Measurements from ENCODE around the gene ADRA2C. TPM values are rescaled to one million over a fixed set of nuclear protein-coding genes. Genes with fewer than 3 reads are reported as not detected.

The ADRA2C gene
- total RNA-seq, 2 experiments from 2014 or later: not detected

DNA sequence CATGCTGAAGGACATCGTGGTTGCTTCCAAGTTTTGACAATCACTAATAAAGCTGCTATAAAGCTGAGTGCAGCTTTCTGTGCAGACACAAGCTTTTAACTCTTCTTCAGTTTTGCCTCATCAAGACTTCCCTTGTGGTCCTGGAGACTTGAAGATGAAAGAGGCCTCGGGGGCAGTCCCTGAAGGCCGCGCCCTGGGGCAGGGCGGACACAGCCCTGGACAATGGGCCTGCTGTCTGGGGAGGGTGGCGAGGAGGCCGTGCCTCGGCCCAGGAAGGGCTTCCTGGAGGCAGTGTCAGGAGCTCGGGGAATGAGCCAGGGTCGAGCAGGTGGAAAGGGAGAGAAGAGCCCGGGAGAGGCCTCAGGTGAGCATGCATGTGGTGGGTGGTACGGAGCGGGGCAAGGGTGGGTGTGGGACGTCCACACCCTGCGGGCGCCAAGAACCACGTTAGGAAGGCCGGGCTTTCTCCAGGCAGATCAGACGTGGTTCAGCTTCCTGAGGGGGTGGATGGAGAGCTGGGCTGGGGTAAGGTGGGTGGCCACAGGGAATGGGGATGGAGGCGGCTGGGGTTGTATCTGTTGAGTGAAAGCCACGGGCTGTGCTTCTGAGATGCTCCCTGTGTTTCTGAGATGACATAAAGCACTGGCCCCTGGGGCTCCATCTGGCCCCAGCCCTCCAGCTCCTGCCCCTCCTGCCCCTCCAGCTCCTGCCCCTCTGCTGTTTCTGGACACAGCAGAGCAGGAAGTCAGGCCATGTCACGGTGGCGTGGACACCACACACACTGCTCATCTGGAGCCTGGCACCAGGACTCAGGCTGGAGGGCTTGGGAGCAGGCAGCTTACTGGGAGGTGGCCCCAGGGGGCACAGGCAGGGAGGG is 21.5 kb downstream of the ADRA2C start:
- no peaks in the 10 kb centered on the region for H3K9me3 Mint-ChIP-seq
- no peak overlapping the region for H3K27ac Mint-ChIP-seq

DNA sequence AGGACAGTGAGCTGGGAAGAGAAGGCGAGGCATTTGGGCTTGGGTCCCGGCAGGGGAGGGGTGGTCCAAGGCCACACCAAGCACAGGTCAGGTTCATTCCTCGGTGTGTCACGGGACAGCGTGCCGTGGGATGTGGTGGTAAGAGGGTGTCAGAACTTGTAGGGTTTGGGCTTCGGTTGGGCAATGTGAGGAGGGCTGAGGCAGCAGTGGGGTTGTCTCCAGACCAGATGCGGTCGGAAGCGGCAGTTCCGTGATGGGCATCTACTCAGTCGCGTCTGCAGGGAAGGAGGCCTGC is 22.1 kb downstream of the ADRA2C start:
- Mint-ChIP-seq H3K36me3 (ENCODE audit: low read depth) (no peaks in the 10 kb centered on the region), H3K4me3 (no peak overlapping the region), H3K4me1 (ENCODE audit: low read depth) (no peaks in the 10 kb centered on the region), H3K27ac (no peak overlapping the region), H3K27me3 (peaks cover 43% of the 10 kb centered on the region), H3K9me3 (no peaks in the 10 kb centered on the region)
- no peak for ATAC-seq (ENCODE audit: poor library complexity)
- Histone ChIP-seq H3K27ac (ENCODE audit: low read depth in 1 of 2, low read length in 2 of 2) (no peak overlapping the region), H3K4me3 (ENCODE audit: low read length) (no peak overlapping the region), H3K4me1 (ENCODE audit: insufficient read depth, low read length) (no peaks in the 10 kb centered on the region), H3K36me3 (ENCODE audit: insufficient read depth, low read length) (no peaks in the 10 kb centered on the region), H3K27me3 (ENCODE audit: control insufficient read depth in 1 of 2, insufficient read depth in 2 of 2, low read length in 2 of 2) (peaks cover 0 to 5% of the 10 kb centered on the region in 2 experiments), H3K9me3 (ENCODE audit: control insufficient read depth in 1 of 2, insufficient read depth in 1 of 2, low read length in 2 of 2) (peaks cover 0 to 19% of the 10 kb centered on the region in 2 experiments)
- POLR2A ChIA-PET: no interaction called here
- intact Hi-C loops (cut with DNase I, micrococcal nuclease): no loop called here
- TF ChIP-seq, protein P1, sequence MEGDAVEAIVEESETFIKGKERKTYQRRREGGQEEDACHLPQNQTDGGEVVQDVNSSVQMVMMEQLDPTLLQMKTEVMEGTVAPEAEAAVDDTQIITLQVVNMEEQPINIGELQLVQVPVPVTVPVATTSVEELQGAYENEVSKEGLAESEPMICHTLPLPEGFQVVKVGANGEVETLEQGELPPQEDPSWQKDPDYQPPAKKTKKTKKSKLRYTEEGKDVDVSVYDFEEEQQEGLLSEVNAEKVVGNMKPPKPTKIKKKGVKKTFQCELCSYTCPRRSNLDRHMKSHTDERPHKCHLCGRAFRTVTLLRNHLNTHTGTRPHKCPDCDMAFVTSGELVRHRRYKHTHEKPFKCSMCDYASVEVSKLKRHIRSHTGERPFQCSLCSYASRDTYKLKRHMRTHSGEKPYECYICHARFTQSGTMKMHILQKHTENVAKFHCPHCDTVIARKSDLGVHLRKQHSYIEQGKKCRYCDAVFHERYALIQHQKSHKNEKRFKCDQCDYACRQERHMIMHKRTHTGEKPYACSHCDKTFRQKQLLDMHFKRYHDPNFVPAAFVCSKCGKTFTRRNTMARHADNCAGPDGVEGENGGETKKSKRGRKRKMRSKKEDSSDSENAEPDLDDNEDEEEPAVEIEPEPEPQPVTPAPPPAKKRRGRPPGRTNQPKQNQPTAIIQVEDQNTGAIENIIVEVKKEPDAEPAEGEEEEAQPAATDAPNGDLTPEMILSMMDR (IDR thresholded peaks at IDR 0.05): no peak
- CTCF ChIA-PET: no interaction called here
- DNase-seq: no peak

More for the DNA sequence above, 21.5 kb downstream of the ADRA2C start:
- ChIA-PET POLR2A (no interaction called here), CTCF (no interaction called here)
- Histone ChIP-seq H3K36me3 (ENCODE audit: insufficient read depth, low read length) (no peaks in the 10 kb centered on the region), H3K27me3 (ENCODE audit: control insufficient read depth in 1 of 2, insufficient read depth in 2 of 2, low read length in 2 of 2) (peaks cover 0 to 5% of the 10 kb centered on the region in 2 experiments), H3K4me1 (ENCODE audit: insufficient read depth, low read length) (no peaks in the 10 kb centered on the region), H3K9me3 (ENCODE audit: control insufficient read depth in 1 of 2, insufficient read depth in 1 of 2, low read length in 2 of 2) (peaks cover 0 to 19% of the 10 kb centered on the region in 2 experiments), H3K27ac (ENCODE audit: low read depth in 1 of 2, low read length in 2 of 2) (no peak overlapping the region), H3K4me3 (ENCODE audit: low read length) (no peak overlapping the region)
- Mint-ChIP-seq H3K27me3 (peaks cover 37% of the 10 kb centered on the region), H3K36me3 (ENCODE audit: low read depth) (no peaks in the 10 kb centered on the region), H3K4me3 (no peak overlapping the region), H3K4me1 (ENCODE audit: low read depth) (no peaks in the 10 kb centered on the region)
- DNase-seq: no peak
- intact Hi-C loops (cut with DNase I, micrococcal nuclease): no loop called here
- ATAC-seq (ENCODE audit: poor library complexity): no peak
- TF ChIP-seq, protein P1 (IDR thresholded peaks at IDR 0.05): no peak

DNA sequence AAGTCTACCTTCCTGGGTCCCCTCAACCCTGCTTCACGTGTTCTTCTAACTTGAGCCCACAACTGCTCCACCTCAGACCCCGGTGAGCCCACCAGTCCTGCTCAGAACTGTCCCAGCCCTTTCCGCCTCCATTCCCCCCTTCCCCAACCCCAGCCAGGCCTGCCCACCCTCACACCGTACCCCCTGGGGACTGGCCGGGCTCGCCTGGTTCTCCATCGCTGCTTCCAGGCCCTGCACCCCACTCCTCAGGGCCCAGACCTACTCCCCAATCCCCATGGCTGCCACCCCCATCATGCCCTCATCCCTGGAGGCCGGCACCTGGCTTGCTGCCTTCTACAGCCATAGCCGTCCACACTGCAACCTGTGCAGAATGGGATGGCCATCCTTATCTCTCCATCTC is 23.4 kb downstream of the ADRA2C start:
- H3K27ac Mint-ChIP-seq: no peak overlapping the region
- DNase-seq: no peak
- ChIA-PET POLR2A (no interaction called here), CTCF (no interaction called here)
- Histone ChIP-seq H3K36me3 (ENCODE audit: insufficient read depth, low read length) (no peaks in the 10 kb centered on the region), H3K27me3 (ENCODE audit: control insufficient read depth in 1 of 2, insufficient read depth in 2 of 2, low read length in 2 of 2) (peaks cover 0 to 5% of the 10 kb centered on the region in 2 experiments), H3K9me3 (ENCODE audit: control insufficient read depth in 1 of 2, insufficient read depth in 1 of 2, low read length in 2 of 2) (peaks cover 0 to 25% of the 10 kb centered on the region in 2 experiments), H3K27ac (ENCODE audit: low read depth in 1 of 2, low read length in 2 of 2) (no peak overlapping the region), H3K4me3 (ENCODE audit: low read length) (no peak overlapping the region), H3K4me1 (ENCODE audit: insufficient read depth, low read length) (no peaks in the 10 kb centered on the region)
- intact Hi-C loops (cut with DNase I, micrococcal nuclease): no loop called here
- H3K36me3 Mint-ChIP-seq (ENCODE audit: low read depth): no peaks in the 10 kb centered on the region
- H3K9me3 Mint-ChIP-seq: no peaks in the 10 kb centered on the region
- ATAC-seq (ENCODE audit: poor library complexity): no peak
- H3K27me3 Mint-ChIP-seq: peaks cover 43% of the 10 kb centered on the region
- TF ChIP-seq, protein P1 (IDR thresholded peaks at IDR 0.05): no peak
- H3K4me1 Mint-ChIP-seq (ENCODE audit: low read depth): no peaks in the 10 kb centered on the region
- no peak overlapping the region for H3K4me3 Mint-ChIP-seq
